HepG2 (cell line): ENCODE measurements around the gene GIPC1. TPM values are rescaled to one million over a fixed set of nuclear protein-coding genes. Genes with fewer than 3 reads are reported as not detected.
A peak's percentile ranks its signal among the peaks of the same experiment; 100 is the strongest.

Source experiments
- ATAC-seq: fragments of 200-7000 bp; cut with Tn5 transposase; 3 replicates; pipeline ENCODE4 v1.9.1; 2020; ENCODE audit warnings: mild to moderate bottlenecking, moderate library complexity
- BruUV-seq: library from RNA; stranded (reverse); fragments of 400-500 nt; replicated peaks from 2 replicates; lab custom pipeline; 2021; lab: Mats Ljungman, UMichigan
- CTCF ChIA-PET: fragments of 300-600 bp; formaldehyde crosslinking; extraction: SDS; loops from one replicate; lab custom pipeline; 2021; ENCODE audit warnings: low total read pairs, inconsistent platforms, low intra/inter-chr PET ratio; lab: Yijun Ruan, JAX
- POLR2A ChIA-PET: fragments of 350-600 bp; sonication (Branson Sonifier 250); formaldehyde crosslinking; loops from one replicate; lab custom pipeline; 2020; ENCODE audit warnings: antibody characterized with exemption, inconsistent platforms; lab: Yijun Ruan, JAX
- DNase-seq: peaks from one replicate; pipeline ENCODE4 v3.0.0-alpha.2; 2015; ENCODE audit warnings: low spot score
- FAIRE-seq: peaks from 3 replicates; lab custom pipeline; 2011; peaks lifted over from hg19 to GRCh38; lab: Jason Lieb, UNC
- H2AFZ ChIP-seq: one replicate; pipeline ENCODE4 v1.6.1; 2011; ENCODE audit warnings: low read length, inconsistent platforms
- H3K27ac ChIP-seq: fragments of 300-600 bp; 3 replicates; pipeline ENCODE4 v1.8.0; 2011; ENCODE audit warnings: mixed run types, mild to moderate bottlenecking, mixed read lengths, low read length, inconsistent platforms; ENCODE audit not compliant: insufficient read depth; ENCODE audit errors: extremely low read length
- H3K27me3 ChIP-seq, 2 experiments: fragments of 200-600 bp in 1 of 2; 2 replicates in 1 of 2; 3 replicates in 1 of 2; pipeline versions ENCODE4 v1.6.0 to v1.8.0; 2011; ENCODE audit warnings: low read length in 2 of 2, mild to moderate bottlenecking in 2 of 2, moderate library complexity in 2 of 2, inconsistent platforms in 1 of 2; ENCODE audit not compliant: insufficient read depth in 2 of 2, control insufficient read depth in 1 of 2
- H3K36me3 ChIP-seq, 2 experiments: fragments of 200-600 bp in 1 of 2; replicated peaks in 1 of 2; 2 replicates in 1 of 2; 3 replicates in 1 of 2; pipeline versions ENCODE4 v1.5.1 to v1.8.0; 2011; ENCODE audit warnings: low read length in 2 of 2, inconsistent platforms in 1 of 2; ENCODE audit not compliant: insufficient read depth in 2 of 2, control insufficient read depth in 1 of 2
- H3K4me1 ChIP-seq: 2 replicates; pipeline ENCODE4 v1.5.1; 2012; ENCODE audit warnings: low read length, inconsistent platforms; ENCODE audit not compliant: insufficient read depth
- H3K4me2 ChIP-seq: 2 replicates; pipeline ENCODE4 v1.6.0; 2011; ENCODE audit warnings: low read depth, low read length, inconsistent platforms
- H3K4me3 ChIP-seq, 3 experiments: fragments of 200-600 bp in 1 of 3; sonication (generic), shearing (Covaris generic) in 1 of 3; replicated peaks in 1 of 3; 2 replicates each; pipeline ENCODE4 v1.5.1; 2011 to 2016; ENCODE audit warnings: low read length in 3 of 3, inconsistent platforms in 2 of 3, low read depth in 2 of 3, mild to moderate bottlenecking in 2 of 3, control low read depth in 1 of 3, mixed read lengths in 1 of 3; ENCODE audit not compliant: insufficient read depth in 1 of 3
- H3K79me2 ChIP-seq: one replicate; pipeline ENCODE4 v1.6.1; 2011; ENCODE audit warnings: low read length, inconsistent platforms; ENCODE audit not compliant: insufficient read depth
- H3K9ac ChIP-seq: 2 replicates; pipeline ENCODE4 v1.6.0; 2011; ENCODE audit warnings: mild to moderate bottlenecking, low read depth, low read length, inconsistent platforms; ENCODE audit not compliant: insufficient read depth
- H3K9me3 ChIP-seq: 2 replicates; pipeline ENCODE4 v1.5.1; 2012; ENCODE audit warnings: mild to moderate bottlenecking, low read length
- H4K20me1 ChIP-seq: 2 replicates; pipeline ENCODE4 v1.6.0; 2011; ENCODE audit warnings: inconsistent platforms, mild to moderate bottlenecking, low read length, moderate library complexity; ENCODE audit not compliant: insufficient read depth
- ETV6 ChIP-seq: sonication (generic); formaldehyde crosslinking; conservative IDR thresholded peaks from 2 replicates; pipeline ENCODE4 v1.4.0; 2020; ENCODE audit warnings: missing genetic modification reagents
- FOXC1 ChIP-seq: sonication (generic); formaldehyde crosslinking; IDR thresholded peaks from 2 replicates; pipeline ENCODE4 v1.8.0; 2022; ENCODE audit warnings: mild to moderate bottlenecking, missing genetic modification reagents, borderline replicate concordance
- FOXO4 ChIP-seq: sonication (generic); formaldehyde crosslinking; conservative IDR thresholded peaks from 2 replicates; pipeline ENCODE4 v1.8.1; 2023; ENCODE audit warnings: missing genetic modification reagents
- GABPB1 ChIP-seq: IDR thresholded peaks from 2 replicates; pipeline ENCODE4 v1.6.1; 2016; ENCODE audit warnings: mild to moderate bottlenecking, missing genetic modification reagents, moderate library complexity, missing compliant biosample characterization
- HHEX ChIP-seq: IDR thresholded peaks from 2 replicates; pipeline ENCODE4 v1.6.1; 2016; ENCODE audit warnings: control low read depth
- HNRNPL ChIP-seq: fragments of 200-400 bp; formaldehyde crosslinking; IDR thresholded peaks from 2 replicates; pipeline ENCODE4 v1.6.1; 2017; ENCODE audit warnings: mild to moderate bottlenecking, low read depth, low read length
- IRF1 ChIP-seq: sonication (generic); formaldehyde crosslinking; IDR thresholded peaks from 2 replicates; pipeline ENCODE4 v1.4.0; 2020; ENCODE audit warnings: low read depth, mild to moderate bottlenecking, missing genetic modification reagents
- MXI1 ChIP-seq: IDR thresholded peaks from 3 replicates; pipeline ENCODE4 v1.6.1; 2012; ENCODE audit warnings: low read depth, low read length, inconsistent platforms, borderline replicate concordance
- SNAPC4 ChIP-seq: sonication (generic); formaldehyde crosslinking; IDR thresholded peaks from 2 replicates; pipeline ENCODE4 v1.4.0; 2020; ENCODE audit warnings: mild to moderate bottlenecking, missing genetic modification reagents
- ZNF230 ChIP-seq: sonication (generic); formaldehyde crosslinking; IDR thresholded peaks from 2 replicates; pipeline ENCODE4 v1.4.0; 2020; ENCODE audit warnings: mild to moderate bottlenecking, missing genetic modification reagents
- ZNF280B ChIP-seq: sonication (generic); formaldehyde crosslinking; IDR thresholded peaks from 2 replicates; pipeline ENCODE4 v1.5.0; 2020; ENCODE audit warnings: missing genetic modification reagents, mild to moderate bottlenecking, borderline replicate concordance
- ZNF329 ChIP-seq: sonication (generic); formaldehyde crosslinking; IDR thresholded peaks from 2 replicates; pipeline ENCODE4 v1.9.0; 2021; ENCODE audit warnings: low read depth, mild to moderate bottlenecking, missing genetic modification reagents
- ZNF543 ChIP-seq: sonication (generic); formaldehyde crosslinking; IDR thresholded peaks from 2 replicates; pipeline ENCODE4 v1.4.0; 2020; ENCODE audit warnings: mild to moderate bottlenecking, missing genetic modification reagents
- ZNF615 ChIP-seq: sonication (generic); formaldehyde crosslinking; IDR thresholded peaks from 2 replicates; pipeline ENCODE4 v1.5.0; 2020; ENCODE audit warnings: mild to moderate bottlenecking, missing genetic modification reagents, borderline replicate concordance
- WGBS: methylation state at CpG from one replicate; pipeline ENCODE4 v1.1.6; 2017; ENCODE audit warnings: low lambda C conversion rate; 5-methylcytosine and 5-hydroxymethylcytosine counted together
- in situ Hi-C: cut with HindIII; loops from 2 replicates; pipeline ENCODE4 v1.10.0; 2017; ENCODE audit warnings: low pct_unique_long_range_greater_than_20kb; ENCODE audit not compliant: extremely low pct_ligation_motif_present
- intact Hi-C: fragments of 100-400 bp; cut with micrococcal nuclease; formaldehyde crosslinking; loops from one replicate; pipeline ENCODE4 v1.10.0; 2022; ENCODE audit not compliant: unreplicated experiment
- polyA plus RNA-seq, 8 experiments: library from polyadenylated mRNA; depleted of rRNA in 3 of 8; stranded (reverse) in 7 of 8; unstranded in 1 of 8; fragments of >200 nt; fragmentation: Illumina TruSeq in 4 of 8; extraction: Trizol in 4 of 8; gene quantifications; 2 replicates each; pipeline versions ENCODE4 v1.2.1 to v1.2.3, GENCODE V29; 2011 to 2016; ENCODE audit warnings: low read depth in 4 of 8, missing spikeins in 1 of 8, mixed read lengths in 1 of 8; ENCODE audit not compliant: insufficient read depth in 1 of 8
- total RNA-seq, 5 experiments: library from RNA; depleted of rRNA; stranded (reverse); fragments of >200 nt; fragmentation: Illumina TruSeq; extraction: Trizol; gene quantifications; 2 replicates each; pipeline ENCODE4 v1.2.3, GENCODE V29; 2016; ENCODE audit warnings: low read depth in 1 of 5

Gene GIPC1
- total and polyA plus RNA-seq, 2 of the 13 experiments (the other 11 are each of a cell fraction or from before 2014, with no cell fraction given): 27.1 to 48.1 TPM

GRCh38 chr19:14475251-14476073 lies 20.5 kb downstream of the GIPC1 start, which contains the start of gene PTGER1:
PTGER1 (minus strand) TSS chr19:14475354; CDS start chr19:14474320, 1,034 bp downstream.
- in situ Hi-C loops: no loop called here
- no peak for DNase-seq
- no TSS peak for BruUV-seq
- TF ChIP-seq HHEX: no peak
- TF ChIP-seq IRF1 (CRISPR knock-in tag): no peak
- TF ChIP-seq MXI1: no peak
- no peak for TF ChIP-seq HNRNPL
- TF ChIP-seq ETV6 (CRISPR knock-in tag): no peak
- no peak for TF ChIP-seq ZNF329
- no peak for TF ChIP-seq ZNF230 (CRISPR knock-in tag)
- no peak for TF ChIP-seq SNAPC4 (CRISPR knock-in tag)
- no peak for TF ChIP-seq ZNF615 (CRISPR knock-in tag)
- no peak for TF ChIP-seq ZNF543 (CRISPR knock-in tag)
- TF ChIP-seq ZNF280B (CRISPR knock-in tag): no peak
- TF ChIP-seq GABPB1: peak; percentile 54; the same call in 1 of the 2 replicates
- TF ChIP-seq FOXO4: no peak
- TF ChIP-seq FOXC1: no peak

More at GRCh38 chr19:14475251-14476073, 20.5 kb downstream of the GIPC1 start, which contains the start of gene PTGER1:
- FAIRE-seq: no peak
- Histone ChIP-seq H2AFZ (no peak within 1 kb of the TSS), H4K20me1 (no peaks in the 10 kb centered on the region), H3K27me3 (no peaks in the 10 kb centered on the region; a peak in 1 of 5 replicates), H3K4me3 (peak within 1 kb of the TSS in 2 of 3 experiments; percentile 28 to 58; a peak in 3 of 6 replicates), H3K9ac (no peak within 1 kb of the TSS; the same call in 1 of the 2 replicates), H3K4me1 (peaks cover 20% of the 10 kb centered on the region), H3K9me3 (no peaks in the 10 kb centered on the region), H3K4me2 (peak within 1 kb of the TSS; percentile 72), H3K79me2 (no peaks in the 10 kb centered on the region), H3K27ac (no peak within 1 kb of the TSS), H3K36me3 (peaks cover 2 to 7% of the 10 kb centered on the region in 2 experiments; a peak in 2 of 5 replicates)
- intact Hi-C loops: no loop called here
- 63% methylated on average over 4 of the region's 33 CpGs for WGBS
- peak; percentile 66 for ATAC-seq
- POLR2A ChIA-PET: no interaction called here
- CTCF ChIA-PET: interaction anchor here (0.7 kb wide), 1 partner anchor 79 kb away, joined by 3 read pairs; no protein-coding TSS in a partner anchor
